Upper lobe of right lung (tissue), 1 donor: ENCODE results near the gene ASGR1. TPM values are rescaled to one million over a fixed set of nuclear protein-coding genes. Genes with fewer than 3 reads are reported as not detected.

ENCODE experiments used
- ATAC-seq: fragments of 200-7000 bp; cut with Tn5 transposase; one replicate; pipeline ENCODE4 v1.9.1; 2020; ENCODE audit warnings: mild to moderate bottlenecking, moderate library complexity
- DNase-seq: peaks from one replicate; pipeline ENCODE4 v3.0.0-alpha.2; 2020
- H3K27ac ChIP-seq: fragments of 200-600 bp; one replicate; pipeline ENCODE4 v1.8.0; 2022
- H3K27me3 ChIP-seq: fragments of 200-600 bp; one replicate; pipeline ENCODE4 v1.8.0; 2022; ENCODE audit warnings: mild to moderate bottlenecking
- H3K36me3 ChIP-seq: fragments of 200-600 bp; one replicate; pipeline ENCODE4 v1.8.0; 2022
- H3K4me1 ChIP-seq: fragments of 200-600 bp; one replicate; pipeline ENCODE4 v1.8.0; 2022
- H3K4me3 ChIP-seq: fragments of 200-600 bp; one replicate; pipeline ENCODE4 v1.8.0; 2022; ENCODE audit warnings: mild to moderate bottlenecking
- H3K9me3 ChIP-seq: fragments of 200-600 bp; one replicate; pipeline ENCODE4 v1.8.0; 2022
- intact Hi-C: fragments of 100-400 bp; cut with DNase I; formaldehyde crosslinking; loops from one replicate; pipeline ENCODE4 v1.11.0; 2022
- total RNA-seq: library from RNA; stranded (reverse); fragmentation: NEBNext Ultra II Directional; extraction: Animal tissue kit (Norgen Biotek cat#: 25700); gene quantifications from one replicate; pipeline ENCODE4 v1.2.1, GENCODE V29; 2021
- TF ChIP-seq, protein P1 (sequence below): fragments of 200-600 bp; IDR thresholded peaks from one replicate; pipeline ENCODE4 v1.8.0; 2022; ENCODE audit warnings: antibody characterized with exemption
- donor health status: DM: no; HTN: yes; CAD: no; lungs with severe emphysema.

Gene ASGR1
- total RNA-seq, 1 donor from 2014 or later, result 4.3 TPM

DNA sequence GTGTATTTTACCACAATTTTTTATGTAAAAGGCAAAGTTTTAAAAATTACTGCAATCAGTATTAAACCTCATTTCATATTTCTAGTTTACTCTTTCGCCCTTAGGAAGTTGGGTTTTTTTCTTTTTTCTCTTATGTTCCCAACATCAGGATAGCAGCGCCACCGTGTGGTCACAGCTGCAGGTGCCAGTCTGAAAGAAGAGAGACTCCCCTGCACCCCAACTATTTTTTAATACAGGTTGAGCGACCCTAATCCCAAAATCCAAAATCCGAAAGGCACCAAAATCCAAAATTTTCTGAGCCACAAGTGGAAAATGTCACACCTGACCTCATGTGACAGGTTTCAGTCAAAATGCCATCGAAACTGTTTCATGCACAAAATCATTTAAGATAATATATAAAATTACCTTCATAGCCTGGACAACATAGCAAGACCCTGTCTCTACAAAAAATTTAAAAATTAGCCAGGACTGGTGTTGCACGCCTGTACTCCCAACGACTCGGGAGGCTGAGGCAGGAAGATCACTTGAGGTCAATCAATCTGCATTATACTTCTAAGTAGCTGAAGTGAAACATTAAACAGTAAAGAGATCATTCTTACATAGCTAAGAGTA lies 42.8 kb downstream of the ASGR1 start:
- H3K27me3 ChIP-seq, result peaks cover 5% of the 10 kb centered on the region

DNA sequence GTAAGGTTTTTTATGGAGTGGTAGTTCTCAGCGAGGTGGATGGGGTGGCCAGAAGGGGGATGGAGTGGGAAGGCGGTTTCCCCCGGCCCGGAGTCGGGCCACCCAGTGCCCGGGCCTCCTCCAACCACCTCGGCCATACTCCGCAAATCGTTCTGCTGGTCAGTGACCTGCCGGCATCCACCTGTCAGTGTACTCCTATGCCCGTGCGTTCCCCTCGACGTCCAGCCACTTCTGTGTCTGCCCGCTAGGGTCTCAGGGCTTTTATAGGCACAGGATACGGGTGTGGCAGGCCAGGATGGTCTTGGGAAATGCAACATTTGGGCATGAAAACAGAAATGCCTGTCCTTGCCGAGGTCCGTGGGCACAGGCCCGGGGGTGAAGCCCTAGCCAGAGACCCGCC lies 45.3 kb downstream of the ASGR1 start:
- Histone ChIP-seq H3K9me3 (no peaks in the 10 kb centered on the region), H3K27me3 (no peaks in the 10 kb centered on the region), H3K27ac (no peak overlapping the region), H3K4me3 (no peak overlapping the region), H3K4me1 (peaks cover 3% of the 10 kb centered on the region), H3K36me3 (no peaks in the 10 kb centered on the region)
- TF ChIP-seq, protein P1, sequence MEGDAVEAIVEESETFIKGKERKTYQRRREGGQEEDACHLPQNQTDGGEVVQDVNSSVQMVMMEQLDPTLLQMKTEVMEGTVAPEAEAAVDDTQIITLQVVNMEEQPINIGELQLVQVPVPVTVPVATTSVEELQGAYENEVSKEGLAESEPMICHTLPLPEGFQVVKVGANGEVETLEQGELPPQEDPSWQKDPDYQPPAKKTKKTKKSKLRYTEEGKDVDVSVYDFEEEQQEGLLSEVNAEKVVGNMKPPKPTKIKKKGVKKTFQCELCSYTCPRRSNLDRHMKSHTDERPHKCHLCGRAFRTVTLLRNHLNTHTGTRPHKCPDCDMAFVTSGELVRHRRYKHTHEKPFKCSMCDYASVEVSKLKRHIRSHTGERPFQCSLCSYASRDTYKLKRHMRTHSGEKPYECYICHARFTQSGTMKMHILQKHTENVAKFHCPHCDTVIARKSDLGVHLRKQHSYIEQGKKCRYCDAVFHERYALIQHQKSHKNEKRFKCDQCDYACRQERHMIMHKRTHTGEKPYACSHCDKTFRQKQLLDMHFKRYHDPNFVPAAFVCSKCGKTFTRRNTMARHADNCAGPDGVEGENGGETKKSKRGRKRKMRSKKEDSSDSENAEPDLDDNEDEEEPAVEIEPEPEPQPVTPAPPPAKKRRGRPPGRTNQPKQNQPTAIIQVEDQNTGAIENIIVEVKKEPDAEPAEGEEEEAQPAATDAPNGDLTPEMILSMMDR, result no peak
- intact Hi-C loops, result no loop called here
- DNase-seq, result no peak
- ATAC-seq, result no peak

More for the DNA sequence above, 42.8 kb downstream of the ASGR1 start:
- Histone ChIP-seq H3K4me1 (peaks cover 3% of the 10 kb centered on the region), H3K36me3 (no peaks in the 10 kb centered on the region), H3K9me3 (no peaks in the 10 kb centered on the region), H3K4me3 (no peak overlapping the region), H3K27ac (no peak overlapping the region)
- TF ChIP-seq, protein P1, result peak; percentile 96
- DNase-seq (peak; percentile 89), ATAC-seq (peak; percentile 62)
- intact Hi-C loops, result loop anchor here (5.0 kb wide), 1 partner anchor 84 kb away; no protein-coding TSS in a partner anchor

DNA sequence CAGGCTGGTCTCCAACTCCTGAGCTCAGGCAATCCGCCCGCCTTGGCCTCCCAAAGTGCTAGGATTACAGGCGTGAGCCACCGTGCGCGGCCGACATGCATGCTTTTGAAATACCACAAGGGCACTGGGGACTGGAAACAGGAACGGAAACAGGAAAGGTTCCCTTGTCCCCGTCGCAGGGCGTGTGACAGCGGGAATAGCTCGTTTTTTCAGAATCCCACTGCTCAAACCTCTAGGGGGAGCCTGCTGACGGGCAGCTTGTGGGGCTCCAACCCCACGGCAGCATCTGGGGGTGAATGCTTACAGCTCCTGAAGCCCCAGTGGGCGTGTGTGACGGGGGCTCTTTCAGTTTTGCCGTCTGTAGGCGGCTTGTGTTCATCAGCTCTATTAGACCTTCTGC lies 45.7 kb downstream of the ASGR1 start:
- intact Hi-C loops, result no loop called here
- Histone ChIP-seq H3K27ac (peak overlapping the region; percentile 51), H3K4me1 (peaks cover 3% of the 10 kb centered on the region), H3K9me3 (no peaks in the 10 kb centered on the region), H3K36me3 (no peaks in the 10 kb centered on the region), H3K27me3 (no peaks in the 10 kb centered on the region), H3K4me3 (no peak overlapping the region)
- DNase-seq (peak; percentile 76), ATAC-seq (peak; percentile 71)
- TF ChIP-seq, protein P1, result peak; percentile 37

DNA sequence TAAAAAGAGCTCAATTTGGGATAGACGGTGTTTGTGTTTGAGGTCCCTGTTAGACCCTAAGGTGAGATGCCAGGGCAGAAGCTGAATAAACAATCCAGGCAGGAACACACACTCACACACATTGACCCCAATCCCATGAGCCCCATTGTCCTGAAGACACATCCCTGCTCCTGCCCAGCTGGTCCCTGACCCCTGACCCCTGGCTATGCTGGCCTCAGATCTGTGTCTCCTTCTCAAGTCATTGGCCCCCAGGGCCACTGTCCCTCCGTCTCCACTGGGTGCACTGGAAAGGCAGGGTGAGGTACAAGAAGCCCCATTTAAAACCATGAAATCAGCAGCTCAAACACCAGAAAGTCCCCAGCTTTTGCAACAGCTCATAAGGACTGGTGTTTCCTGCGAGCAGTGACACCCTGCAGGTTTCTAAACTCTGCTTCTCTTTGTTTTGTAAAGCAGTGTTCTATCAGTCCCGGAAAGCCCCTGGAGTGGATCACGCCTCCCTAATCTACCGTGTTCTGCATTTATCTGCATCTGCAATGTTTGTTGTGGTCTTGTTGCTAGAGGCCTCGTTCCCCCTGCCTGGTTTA lies 46.6 kb downstream of the ASGR1 start:
- ATAC-seq (peak; percentile 33), DNase-seq (peak; percentile 55)
- Histone ChIP-seq H3K27ac (peak overlapping the region; percentile 51), H3K4me3 (no peak overlapping the region), H3K36me3 (no peaks in the 10 kb centered on the region), H3K4me1 (peaks cover 3% of the 10 kb centered on the region), H3K9me3 (no peaks in the 10 kb centered on the region), H3K27me3 (no peaks in the 10 kb centered on the region)
- TF ChIP-seq, protein P1, result no peak
- intact Hi-C loops, result no loop called here

DNA sequence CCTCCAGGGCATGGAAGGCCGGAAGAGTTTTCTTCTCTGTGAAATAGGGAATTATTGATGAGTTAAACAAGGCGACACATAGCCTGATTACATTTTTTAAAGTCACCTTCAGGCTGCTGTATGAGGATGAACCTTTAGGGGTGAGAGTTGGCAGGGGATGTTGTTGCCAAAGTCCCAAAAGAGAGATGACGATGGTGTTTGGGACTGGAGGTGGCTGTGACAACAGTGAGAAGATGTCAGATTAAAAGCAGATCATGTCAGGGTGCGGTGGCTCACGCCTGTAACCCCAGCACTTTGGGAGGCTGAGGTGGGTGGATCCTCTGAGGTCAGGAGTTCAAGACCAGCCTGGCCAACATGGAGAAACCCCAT lies 47.8 kb downstream of the ASGR1 start:
- DNase-seq (no peak), ATAC-seq (no peak)
- no peaks in the 10 kb centered on the region for H3K27me3 ChIP-seq
- H3K4me3 ChIP-seq, result no peak overlapping the region
- peaks cover 3% of the 10 kb centered on the region for H3K4me1 ChIP-seq
- intact Hi-C loops, result no loop called here
- no peaks in the 10 kb centered on the region for H3K9me3 ChIP-seq
- TF ChIP-seq, protein P1, result no peak
- no peaks in the 10 kb centered on the region for H3K36me3 ChIP-seq
- no peak overlapping the region for H3K27ac ChIP-seq
